HUES6 (cell line): ENCODE measurements around the gene ZNF592.
"Not testable (repeated sequence)": the region's sequence is repeated elsewhere in the genome, so short reads cannot be mapped to it uniquely, and the experiment has no call there.

ENCODE experiments used
- H3K27ac ChIP-seq: 2 replicates; pipeline ENCODE4 v1.7.0; 2013; ENCODE audit warnings: low read depth, mild to moderate bottlenecking, low read length, inconsistent platforms
- H3K27me3 ChIP-seq: 2 replicates; pipeline ENCODE4 v1.6.1; 2013; ENCODE audit warnings: low read length; ENCODE audit not compliant: control insufficient read depth, insufficient read depth
- H3K36me3 ChIP-seq: 2 replicates; pipeline ENCODE4 v1.6.1; 2013; ENCODE audit warnings: low read length; ENCODE audit not compliant: control insufficient read depth, insufficient read depth
- H3K4me1 ChIP-seq: 2 replicates; pipeline ENCODE4 v1.6.1; 2013; ENCODE audit warnings: low read length; ENCODE audit not compliant: control insufficient read depth, insufficient read depth
- H3K4me3 ChIP-seq: 2 replicates; pipeline ENCODE4 v1.5.1; 2013; ENCODE audit warnings: low read depth, low read length
- H3K9ac ChIP-seq: one replicate; pipeline ENCODE4 v1.6.1; 2013; ENCODE audit warnings: mild to moderate bottlenecking, low read length
- H3K9me3 ChIP-seq: 2 replicates; pipeline ENCODE4 v1.6.1; 2013; ENCODE audit warnings: low read depth, low read length; ENCODE audit not compliant: control insufficient read depth, insufficient read depth

The ZNF592 gene

GRCh38 chr15:84725001-84725491 lies 23.3 kb upstream of the ZNF592 start:
- Histone ChIP-seq H3K27ac (no peak overlapping the region), H3K27me3 (no peaks in the 10 kb centered on the region), H3K4me1 (peaks cover 11% of the 10 kb centered on the region; the same call in 1 of the 2 replicates)

GRCh38 chr15:84727429-84727828 lies 21.0 kb upstream of the ZNF592 start:
- Histone ChIP-seq H3K9ac (no peak overlapping the region), H3K4me3 (no peak overlapping the region), H3K27me3 (no peaks in the 10 kb centered on the region), H3K36me3 (no peaks in the 10 kb centered on the region), H3K4me1 (0 out of 2 replicates have a peak, but pooled peaks cover 3% of the 10 kb centered on the region), H3K27ac (no peak overlapping the region), H3K9me3 (no peaks in the 10 kb centered on the region)

More at GRCh38 chr15:84725001-84725491, 23.3 kb upstream of the ZNF592 start:
- no peaks in the 10 kb centered on the region for H3K9me3 ChIP-seq
- H3K4me3 ChIP-seq, result no peak overlapping the region
- no peak overlapping the region for H3K9ac ChIP-seq
- no peaks in the 10 kb centered on the region for H3K36me3 ChIP-seq

- H3K4me1 ChIP-seq, result peaks cover 12% of the 10 kb centered on the region
- H3K9ac ChIP-seq, result no peak overlapping the region
- H3K9me3 ChIP-seq, result no peaks in the 10 kb centered on the region
- H3K36me3 ChIP-seq, result no peaks in the 10 kb centered on the region
- no peak overlapping the region for H3K27ac ChIP-seq
- no peak overlapping the region for H3K4me3 ChIP-seq
- no peaks in the 10 kb centered on the region for H3K27me3 ChIP-seq
These were observed 16.6 kb upstream of the ZNF592 start for GRCh38 chr15:84731774-84732173.

- H3K27me3 ChIP-seq, result no peaks in the 10 kb centered on the region
- no peaks in the 10 kb centered on the region for H3K9me3 ChIP-seq
- peaks cover 12% of the 10 kb centered on the region for H3K4me1 ChIP-seq
- H3K27ac ChIP-seq, result no peak overlapping the region; the same call in 1 of the 2 replicates
- peak overlapping the region; percentile 28 for H3K9ac ChIP-seq
- peak overlapping the region; percentile 42 for H3K4me3 ChIP-seq
- no peaks in the 10 kb centered on the region for H3K36me3 ChIP-seq
These were observed 13.5 kb upstream of the ZNF592 start for GRCh38 chr15:84734794-84735479.

GRCh38 chr15:84735480-84736061 lies 12.8 kb upstream of the ZNF592 start:
- not testable (repeated sequence) for H3K27me3 ChIP-seq, H3K36me3 ChIP-seq, H3K9me3 ChIP-seq, H3K27ac ChIP-seq
- Histone ChIP-seq H3K4me1 (peaks cover 12% of the 10 kb centered on the region), H3K9ac (peak overlapping the region; percentile 28), H3K4me3 (peak overlapping the region; percentile 42)

GRCh38 chr15:84736375-84736774 lies 12.0 kb upstream of the ZNF592 start:
- Histone ChIP-seq H3K9me3 (no peaks in the 10 kb centered on the region), H3K27me3 (no peaks in the 10 kb centered on the region), H3K27ac (no peak overlapping the region), H3K9ac (no peak overlapping the region), H3K4me1 (peaks cover 12% of the 10 kb centered on the region), H3K36me3 (no peaks in the 10 kb centered on the region), H3K4me3 (no peak overlapping the region)

GRCh38 chr15:84737005-84737404 lies 11.4 kb upstream of the ZNF592 start:
- H3K4me1 ChIP-seq, result peaks cover 12% of the 10 kb centered on the region
- no peaks in the 10 kb centered on the region for H3K9me3 ChIP-seq
- H3K4me3 ChIP-seq, result no peak overlapping the region
- no peaks in the 10 kb centered on the region for H3K36me3 ChIP-seq
- H3K27me3 ChIP-seq, result no peaks in the 10 kb centered on the region
- H3K9ac ChIP-seq, result no peak overlapping the region
- H3K27ac ChIP-seq, result no peak overlapping the region

GRCh38 chr15:84740691-84741090 lies 7.7 kb upstream of the ZNF592 start:
- Histone ChIP-seq H3K4me3 (no peak overlapping the region), H3K27me3 (no peaks in the 10 kb centered on the region), H3K9me3 (no peaks in the 10 kb centered on the region), H3K9ac (no peak overlapping the region), H3K27ac (no peak overlapping the region), H3K36me3 (no peaks in the 10 kb centered on the region), H3K4me1 (peaks cover under 1% of the 10 kb centered on the region)

GRCh38 chr15:84741121-84741520 lies 7.3 kb upstream of the ZNF592 start:
- Histone ChIP-seq H3K36me3 (no peaks in the 10 kb centered on the region), H3K27ac (no peak overlapping the region), H3K9ac (no peak overlapping the region), H3K27me3 (no peaks in the 10 kb centered on the region), H3K4me1 (no peaks in the 10 kb centered on the region), H3K4me3 (no peak overlapping the region), H3K9me3 (no peaks in the 10 kb centered on the region)

GRCh38 chr15:84747416-84748273 lies 747 bp upstream of the ZNF592 start:
- Histone ChIP-seq H3K4me1 (peaks cover 24% of the 10 kb centered on the region), H3K36me3 (no peaks in the 10 kb centered on the region), H3K4me3 (peak overlapping the region; percentile 81), H3K9ac (peak overlapping the region; percentile 90), H3K27me3 (no peaks in the 10 kb centered on the region), H3K27ac (peak overlapping the region; percentile 74), H3K9me3 (no peaks in the 10 kb centered on the region)
